ENCODE data around the gene DAB2IP. TPM values are rescaled to one million over a fixed set of nuclear protein-coding genes. Genes with fewer than 3 reads are reported as not detected.

The DAB2IP gene
- total RNA-seq, 1 experiment from 2014 or later = 15.2 TPM

DNA sequence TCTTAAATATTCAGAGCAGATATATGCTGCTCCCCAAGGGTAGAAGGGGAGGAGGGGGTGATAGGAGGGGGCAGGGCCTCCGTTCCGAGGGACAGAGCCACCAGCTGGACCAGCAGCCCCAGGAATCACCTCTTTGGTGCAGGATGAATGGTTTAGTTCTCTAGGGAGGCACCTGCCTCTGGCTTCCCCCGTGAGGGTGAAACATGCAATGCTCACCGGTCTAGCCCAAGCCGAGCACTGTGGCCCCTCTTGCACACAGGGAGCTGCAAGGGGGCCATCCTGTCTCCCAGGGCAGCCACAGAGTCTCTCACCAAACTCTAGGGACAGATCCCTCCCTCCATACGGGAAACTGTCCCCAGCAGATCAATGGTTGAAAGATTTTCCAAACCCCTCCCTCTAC lies 163.7 kb downstream of the DAB2IP start:
- Histone ChIP-seq H3K4me1 (ENCODE audit: insufficient read depth, low read length) (no peaks in the 10 kb centered on the region), H3K9ac (ENCODE audit: low read length) (no peak overlapping the region), H3K27ac (ENCODE audit: low read length) (no peak overlapping the region), H3K4me2 (ENCODE audit: low read length) (no peak overlapping the region), H3K9me2 (replicated peaks; ENCODE audit: low read length) (no peaks in the 10 kb centered on the region), H3K9me3 (ENCODE audit: low read length) (no peaks in the 10 kb centered on the region), H4K20me1 (ENCODE audit: low read length) (no peaks in the 10 kb centered on the region), H3F3A (ENCODE audit: low read length, unreplicated experiment) (no peaks in the 10 kb centered on the region), H3K79me2 (ENCODE audit: low read length) (no peaks in the 10 kb centered on the region), H3K27me3 (ENCODE audit: low read length) (no peaks in the 10 kb centered on the region), H3K4me3 (ENCODE audit: low read length) (no peak overlapping the region), H3K36me3 (ENCODE audit: low read depth, low read length) (no peaks in the 10 kb centered on the region), H2AFZ (ENCODE audit: low read length) (no peak overlapping the region)
- no peak for ATAC-seq
- POLR2A ChIA-PET (ENCODE audit: unreplicated experiment) = interaction anchor here (0.6 kb wide), 1 partner anchor 17 kb away, joined by 10 read pairs; no protein-coding TSS in a partner anchor
- intact Hi-C loops (cut with micrococcal nuclease) = no loop called here
- no peak for DNase-seq
- CTCF ChIA-PET = interaction anchor here (0.6 kb wide), 1 partner anchor 70 kb away, joined by 3 read pairs; no protein-coding TSS in a partner anchor
- TF ChIP-seq EZH2phosphoT487 (IDR thresholded peaks at IDR 0.05; ENCODE audit: borderline replicate concordance, low read length) = no peak
- TF ChIP-seq, protein P1, sequence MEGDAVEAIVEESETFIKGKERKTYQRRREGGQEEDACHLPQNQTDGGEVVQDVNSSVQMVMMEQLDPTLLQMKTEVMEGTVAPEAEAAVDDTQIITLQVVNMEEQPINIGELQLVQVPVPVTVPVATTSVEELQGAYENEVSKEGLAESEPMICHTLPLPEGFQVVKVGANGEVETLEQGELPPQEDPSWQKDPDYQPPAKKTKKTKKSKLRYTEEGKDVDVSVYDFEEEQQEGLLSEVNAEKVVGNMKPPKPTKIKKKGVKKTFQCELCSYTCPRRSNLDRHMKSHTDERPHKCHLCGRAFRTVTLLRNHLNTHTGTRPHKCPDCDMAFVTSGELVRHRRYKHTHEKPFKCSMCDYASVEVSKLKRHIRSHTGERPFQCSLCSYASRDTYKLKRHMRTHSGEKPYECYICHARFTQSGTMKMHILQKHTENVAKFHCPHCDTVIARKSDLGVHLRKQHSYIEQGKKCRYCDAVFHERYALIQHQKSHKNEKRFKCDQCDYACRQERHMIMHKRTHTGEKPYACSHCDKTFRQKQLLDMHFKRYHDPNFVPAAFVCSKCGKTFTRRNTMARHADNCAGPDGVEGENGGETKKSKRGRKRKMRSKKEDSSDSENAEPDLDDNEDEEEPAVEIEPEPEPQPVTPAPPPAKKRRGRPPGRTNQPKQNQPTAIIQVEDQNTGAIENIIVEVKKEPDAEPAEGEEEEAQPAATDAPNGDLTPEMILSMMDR (conservative IDR thresholded peaks at IDR 0.05; ENCODE audit: low read depth, low read length) = no peak
- no peak for TF ChIP-seq EZH2 (IDR thresholded peaks at IDR 0.05; ENCODE audit: low read length, unreplicated experiment)
- BruUV-seq (replicated peaks) = no TSS peak

DNA sequence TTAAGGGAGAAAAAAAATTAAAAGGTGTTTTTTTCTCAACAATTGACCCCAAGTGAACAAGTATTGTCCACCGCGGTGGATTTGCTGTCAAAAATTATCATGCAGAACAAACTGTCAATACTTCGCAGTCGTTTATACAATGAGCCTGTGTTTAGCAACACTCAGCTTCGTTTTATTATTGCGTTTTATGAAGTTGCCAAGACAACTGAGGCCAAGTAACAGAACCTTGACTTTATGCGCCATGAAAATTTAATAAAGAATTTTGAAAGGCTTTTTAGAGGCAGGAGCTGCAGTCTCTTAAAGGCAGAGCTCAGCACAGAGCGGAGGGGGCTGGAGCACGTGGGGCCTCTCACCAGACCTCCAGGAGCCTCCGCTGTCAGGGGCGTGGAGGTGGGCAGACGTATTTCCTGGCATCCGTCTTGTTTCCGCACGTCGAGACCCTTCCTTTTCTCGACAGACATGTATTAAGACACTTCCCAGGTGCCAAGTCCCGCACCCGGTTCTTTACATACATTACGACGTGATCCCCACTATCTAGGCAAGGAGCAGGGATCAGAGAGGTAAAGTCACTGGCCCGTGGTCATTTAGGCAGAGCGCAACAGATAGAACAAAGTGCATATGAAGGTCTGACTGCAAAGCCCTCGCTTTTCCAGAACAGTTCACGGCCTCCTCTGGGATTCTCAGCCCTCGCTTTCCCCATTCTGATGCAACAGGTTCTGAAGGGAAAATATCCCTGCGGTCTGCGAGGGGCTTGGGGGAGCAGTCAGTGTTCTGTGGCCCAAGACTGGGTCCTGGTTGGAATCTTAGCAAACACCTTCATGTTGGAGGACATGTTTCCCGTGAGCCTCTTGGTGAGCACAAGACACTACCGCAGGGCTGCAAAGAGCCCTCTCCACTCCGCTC lies 164.4 kb downstream of the DAB2IP start:
- Histone ChIP-seq H3K36me3 (ENCODE audit: low read depth, low read length) (no peaks in the 10 kb centered on the region), H3K79me2 (ENCODE audit: low read length) (no peaks in the 10 kb centered on the region), H2AFZ (ENCODE audit: low read length) (no peak overlapping the region), H4K20me1 (ENCODE audit: low read length) (no peaks in the 10 kb centered on the region), H3K9me3 (ENCODE audit: low read length) (no peaks in the 10 kb centered on the region), H3K4me1 (ENCODE audit: insufficient read depth, low read length) (no peaks in the 10 kb centered on the region), H3K4me3 (ENCODE audit: low read length) (no peak overlapping the region), H3K9ac (ENCODE audit: low read length) (no peak overlapping the region), H3F3A (ENCODE audit: low read length, unreplicated experiment) (no peaks in the 10 kb centered on the region), H3K4me2 (ENCODE audit: low read length) (no peak overlapping the region), H3K9me2 (replicated peaks; ENCODE audit: low read length) (no peaks in the 10 kb centered on the region), H3K27me3 (ENCODE audit: low read length) (no peaks in the 10 kb centered on the region), H3K27ac (ENCODE audit: low read length) (no peak overlapping the region)
- BruUV-seq (replicated peaks) = TSS peak; percentile 7
- no peak for ATAC-seq
- ChIA-PET POLR2A (ENCODE audit: unreplicated experiment) (interaction anchor here (0.6 kb wide), 1 partner anchor 16 kb away, joined by 10 read pairs; no protein-coding TSS in a partner anchor), CTCF (interaction anchor here (0.6 kb wide), 1 partner anchor 71 kb away, joined by 3 read pairs; no protein-coding TSS in a partner anchor)
- no peak for DNase-seq
- TF ChIP-seq EZH2phosphoT487 (IDR thresholded peaks at IDR 0.05; ENCODE audit: borderline replicate concordance, low read length) = no peak
- TF ChIP-seq, protein P1 (conservative IDR thresholded peaks at IDR 0.05; ENCODE audit: low read depth, low read length) = no peak
- no peak for TF ChIP-seq EZH2 (IDR thresholded peaks at IDR 0.05; ENCODE audit: low read length, unreplicated experiment)
- intact Hi-C loops (cut with micrococcal nuclease) = no loop called here

DNA sequence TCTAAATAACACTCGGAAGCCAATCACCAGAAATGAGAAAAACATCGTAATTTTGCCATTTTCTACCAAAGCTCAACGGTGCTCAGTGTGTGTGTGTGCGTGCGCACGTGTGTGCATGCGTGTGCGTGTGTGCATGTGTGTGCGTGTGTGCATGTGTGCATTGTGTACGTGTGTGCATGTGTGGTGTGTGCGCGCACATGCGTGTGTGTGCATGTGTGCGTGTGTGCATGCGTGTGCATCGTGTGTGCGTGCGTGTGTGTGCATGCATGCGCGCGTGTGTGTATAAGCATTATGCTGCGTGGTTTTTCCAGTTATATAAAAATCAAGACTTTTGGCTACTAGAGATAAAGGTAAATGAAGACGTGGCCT lies 165.0 kb downstream of the DAB2IP start:
- no peak overlapping the region for H2AFZ ChIP-seq (ENCODE audit: low read length)
- intact Hi-C loops (cut with micrococcal nuclease) = no loop called here
- DNase-seq (no peak), ATAC-seq (no peak)
- no peaks in the 10 kb centered on the region for H3K9me2 ChIP-seq (replicated peaks; ENCODE audit: low read length)
- no peak overlapping the region for H3K4me3 ChIP-seq (ENCODE audit: low read length)
- POLR2A ChIA-PET (ENCODE audit: unreplicated experiment) = no interaction called here
- H3K4me1 ChIP-seq (ENCODE audit: insufficient read depth, low read length) = no peaks in the 10 kb centered on the region
- H3K79me2 ChIP-seq (ENCODE audit: low read length) = no peaks in the 10 kb centered on the region
- no peaks in the 10 kb centered on the region for H3K27me3 ChIP-seq (ENCODE audit: low read length)
- no peaks in the 10 kb centered on the region for H3K36me3 ChIP-seq (ENCODE audit: low read depth, low read length)
- H4K20me1 ChIP-seq (ENCODE audit: low read length) = no peaks in the 10 kb centered on the region
- BruUV-seq (replicated peaks) = no TSS peak
- CTCF ChIA-PET = no interaction called here
- no peak overlapping the region for H3K27ac ChIP-seq (ENCODE audit: low read length)
- no peak for TF ChIP-seq EZH2phosphoT487 (IDR thresholded peaks at IDR 0.05; ENCODE audit: borderline replicate concordance, low read length)
- TF ChIP-seq, protein P1 (conservative IDR thresholded peaks at IDR 0.05; ENCODE audit: low read depth, low read length) = no peak
- TF ChIP-seq EZH2 (IDR thresholded peaks at IDR 0.05; ENCODE audit: low read length, unreplicated experiment) = no peak
- no peaks in the 10 kb centered on the region for H3K9me3 ChIP-seq (ENCODE audit: low read length)
- H3K9ac ChIP-seq (ENCODE audit: low read length) = no peak overlapping the region
- no peaks in the 10 kb centered on the region for H3F3A ChIP-seq (ENCODE audit: low read length, unreplicated experiment)
- no peak overlapping the region for H3K4me2 ChIP-seq (ENCODE audit: low read length)

All from PC-3 (cell line).